ENCODE data around the gene OR10H3.
"Not testable (repeated sequence)": the region's sequence is repeated elsewhere in the genome, so short reads cannot be mapped to it uniquely, and the experiment has no call there.

Gene OR10H3

GRCh38 chr19:15779756-15780476 is 42.1 kb downstream of the OR10H3 start:
- DNase-seq (ENCODE audit: low spot score), result no peak

- DNase-seq (ENCODE audit: low spot score), result no peak
Measured at GRCh38 chr19:15780610-15781418, 43.0 kb downstream of the OR10H3 start.

GRCh38 chr19:15781661-15782060 is 43.9 kb downstream of the OR10H3 start:
- DNase-seq (ENCODE audit: low spot score), result no peak

DNA sequence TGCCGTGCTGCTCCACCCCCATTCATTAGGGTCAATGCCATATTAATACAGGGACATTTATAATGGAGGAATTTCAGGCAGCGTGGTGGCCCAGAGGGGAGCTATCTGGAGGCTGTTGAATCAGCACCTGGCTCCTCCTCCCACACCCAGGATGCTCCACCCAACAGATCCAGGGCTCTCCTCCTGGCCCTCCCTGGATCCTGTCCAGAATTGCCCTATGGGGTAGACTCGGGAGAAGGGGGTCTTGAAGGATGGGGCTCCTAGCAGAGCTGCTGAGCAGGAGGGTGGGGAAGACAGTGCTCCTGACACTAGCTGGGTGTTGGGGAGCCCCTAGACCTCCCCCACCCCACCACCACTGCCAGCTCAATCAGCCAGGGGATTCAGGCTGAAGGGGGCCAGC is 44.4 kb downstream of the OR10H3 start:
- DNase-seq (ENCODE audit: low spot score), result no peak

GRCh38 chr19:15782896-15783295 is 45.1 kb downstream of the OR10H3 start:
- not testable (repeated sequence) for DNase-seq (ENCODE audit: low spot score)

- DNase-seq (ENCODE audit: low spot score), result no peak
Measured at GRCh38 chr19:15787611-15788155, 49.9 kb downstream of the OR10H3 start, which contains the start of gene OR10H5. Gene OR10H5 (plus strand): TSS chr19:15787661. CDS start chr19:15794049, 6,388 bp downstream.

- no peak for DNase-seq (ENCODE audit: low spot score)
Measured at GRCh38 chr19:15788594-15789270, 50.9 kb downstream of the OR10H3 start.

DNA sequence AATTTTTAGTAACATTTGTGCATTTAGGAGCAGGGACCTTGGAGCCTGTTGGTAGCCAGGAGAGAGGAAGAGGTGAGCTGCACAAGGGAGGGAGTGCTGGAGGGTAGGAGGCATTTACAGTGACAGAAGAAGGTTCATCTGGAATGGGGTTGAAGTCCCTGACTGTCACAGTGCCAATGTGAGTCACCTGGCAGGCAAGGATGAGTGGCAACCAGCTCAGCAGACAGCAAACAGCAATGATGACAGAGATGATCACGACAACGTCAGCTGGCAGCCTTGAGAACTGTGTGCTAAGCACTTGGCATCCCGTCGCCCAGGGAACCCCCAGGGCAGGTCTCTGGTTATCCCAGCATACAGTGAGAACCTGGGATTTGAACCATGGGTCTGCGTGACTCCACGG is 52.3 kb downstream of the OR10H3 start:
- DNase-seq (ENCODE audit: low spot score), result no peak

Data from AG08395 (cell line).